IPS-15b (cell line): ENCODE data around the gene AP1B1.
"Not testable (repeated sequence)": the region's sequence is repeated elsewhere in the genome, so short reads cannot be mapped to it uniquely, and the experiment has no call there.

Source experiments
- H3K27me3 ChIP-seq: one replicate; pipeline ENCODE4 v1.6.1; 2013; ENCODE audit warnings: low read length; ENCODE audit not compliant: control insufficient read depth, insufficient read depth
- H3K36me3 ChIP-seq: one replicate; pipeline ENCODE4 v1.6.1; 2013; ENCODE audit warnings: low read length; ENCODE audit not compliant: control insufficient read depth, insufficient read depth
- H3K4me1 ChIP-seq: one replicate; pipeline ENCODE4 v1.6.1; 2013; ENCODE audit warnings: mild to moderate bottlenecking, low read length; ENCODE audit not compliant: control insufficient read depth, insufficient read depth
- H3K4me3 ChIP-seq: one replicate; pipeline ENCODE4 v1.5.1; 2013; ENCODE audit warnings: low read depth, low read length
- H3K9ac ChIP-seq: one replicate; pipeline ENCODE4 v1.6.1; 2013; ENCODE audit warnings: low read depth, mild to moderate bottlenecking, low read length
- H3K9me3 ChIP-seq: one replicate; pipeline ENCODE4 v1.6.1; 2013; ENCODE audit warnings: mild to moderate bottlenecking, low read length; ENCODE audit not compliant: control insufficient read depth, insufficient read depth

The AP1B1 gene

DNA sequence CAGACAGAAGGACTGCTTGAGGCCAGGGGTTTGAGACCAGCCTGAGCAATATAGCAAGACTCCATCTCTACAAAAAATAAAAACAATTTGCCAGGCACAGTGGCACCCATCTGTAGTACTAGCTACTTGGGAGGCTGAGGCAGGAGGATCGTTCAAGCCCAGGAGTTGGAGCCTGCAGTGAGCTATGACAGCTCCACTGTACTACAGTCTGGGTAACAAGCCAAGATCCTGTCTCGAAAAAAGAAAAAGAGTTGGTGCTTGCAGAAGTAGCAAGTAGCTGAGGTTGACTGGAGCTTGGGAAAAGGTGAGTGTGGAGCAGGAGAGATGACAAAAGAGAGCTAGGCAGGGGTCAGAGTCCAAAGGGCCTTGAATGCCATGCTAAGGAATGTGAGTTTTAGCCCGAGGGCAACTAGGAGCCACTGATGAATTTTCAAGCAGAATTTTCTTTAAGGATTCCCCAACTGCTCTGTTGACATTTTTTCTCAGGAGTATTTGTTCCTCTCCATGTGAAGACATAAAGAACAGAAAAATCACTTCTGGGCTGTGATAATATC, 3.1 kb downstream of the AP1B1 start:
- H3K9me3 ChIP-seq = no peaks in the 10 kb centered on the region
- no peak overlapping the region for H3K4me3 ChIP-seq
- no peaks in the 10 kb centered on the region for H3K4me1 ChIP-seq
- peaks cover 3% of the 10 kb centered on the region for H3K36me3 ChIP-seq
- no peak overlapping the region for H3K9ac ChIP-seq
- H3K27me3 ChIP-seq = no peaks in the 10 kb centered on the region

DNA sequence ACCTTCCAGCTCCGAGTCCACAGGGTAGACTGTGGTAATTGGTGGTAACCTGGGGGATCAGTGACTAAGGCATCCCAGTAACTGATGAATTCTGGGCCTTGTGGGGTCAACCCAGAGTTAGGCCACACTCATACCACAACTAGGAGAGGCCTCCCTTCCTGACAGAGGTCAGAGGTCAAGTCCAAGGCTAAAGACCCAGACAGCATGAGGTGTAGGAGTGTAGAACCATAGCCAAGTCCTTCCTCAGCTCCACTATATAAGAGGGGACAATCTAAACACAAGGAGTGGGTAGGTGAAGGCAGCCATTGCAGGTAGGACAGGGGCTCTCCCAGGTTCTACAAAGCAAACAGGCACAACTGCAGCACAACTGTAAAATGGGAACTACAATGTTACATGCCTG, 4.6 kb downstream of the AP1B1 start:
- Histone ChIP-seq H3K9me3 (no peaks in the 10 kb centered on the region), H3K9ac (no peak overlapping the region), H3K27me3 (no peaks in the 10 kb centered on the region), H3K36me3 (peaks cover 3% of the 10 kb centered on the region), H3K4me3 (no peak overlapping the region), H3K4me1 (no peaks in the 10 kb centered on the region)

DNA sequence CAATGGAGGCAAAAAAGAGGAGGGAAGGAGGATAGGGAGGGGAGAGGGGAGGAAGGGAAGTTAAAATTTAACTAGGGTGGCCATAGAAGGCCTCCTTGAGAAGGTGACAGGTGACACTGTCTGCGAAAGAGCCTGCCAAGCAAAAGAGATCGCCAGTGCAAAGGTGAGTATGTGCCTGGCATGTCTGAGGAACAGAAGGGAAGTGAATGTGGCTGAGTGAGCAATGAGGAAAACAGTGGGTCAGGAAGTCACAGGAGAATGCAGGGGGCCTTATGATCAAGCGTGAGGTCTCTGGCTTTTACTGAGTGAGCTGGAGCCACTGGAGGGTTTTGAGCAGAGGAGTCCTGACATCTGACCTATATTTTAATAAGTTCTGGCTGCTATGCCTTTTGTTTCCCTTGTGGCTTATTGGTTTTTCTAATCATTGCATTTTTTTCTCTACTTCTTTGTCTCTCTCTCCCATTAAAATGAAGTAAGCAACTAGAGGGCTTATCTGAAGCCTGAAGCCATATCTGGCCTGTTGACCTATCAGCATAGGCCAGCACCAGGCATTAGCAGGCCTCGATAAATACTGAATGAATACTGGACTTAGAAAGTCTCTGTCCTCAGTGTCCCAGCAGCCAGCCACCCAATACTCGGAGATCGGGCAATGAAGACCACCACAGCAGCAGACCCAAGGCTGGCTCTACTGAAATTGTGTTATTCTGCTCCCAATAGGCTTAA, 5.6 kb downstream of the AP1B1 start:
- H3K9ac ChIP-seq = no peak overlapping the region
- H3K4me3 ChIP-seq = no peak overlapping the region
- peaks cover 3% of the 10 kb centered on the region for H3K36me3 ChIP-seq
- H3K9me3 ChIP-seq = no peaks in the 10 kb centered on the region
- H3K4me1 ChIP-seq = no peaks in the 10 kb centered on the region
- H3K27me3 ChIP-seq = no peaks in the 10 kb centered on the region

DNA sequence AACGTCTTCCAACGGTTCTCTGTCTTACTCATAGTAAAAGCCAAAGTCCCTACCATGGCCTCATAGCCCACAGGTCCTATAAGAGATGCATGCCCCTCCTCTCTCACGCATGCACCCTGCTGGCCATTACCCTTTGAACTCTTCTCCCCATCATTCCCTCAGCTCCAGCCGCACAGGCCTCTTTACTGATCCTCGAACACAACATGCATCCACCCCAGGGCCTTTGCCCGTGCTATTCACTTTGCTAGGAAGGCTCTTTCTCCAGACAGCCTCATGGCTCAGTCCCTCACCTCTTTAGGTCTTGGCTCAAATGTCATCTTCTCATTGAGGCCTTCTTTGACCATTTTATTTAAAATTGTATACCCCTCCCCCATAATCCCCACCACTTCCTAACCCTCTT, 7.5 kb downstream of the AP1B1 start:
- no peak overlapping the region for H3K4me3 ChIP-seq
- H3K4me1 ChIP-seq = no peaks in the 10 kb centered on the region
- H3K9me3 ChIP-seq = no peaks in the 10 kb centered on the region
- H3K9ac ChIP-seq = no peak overlapping the region
- no peaks in the 10 kb centered on the region for H3K27me3 ChIP-seq
- H3K36me3 ChIP-seq = peaks cover 3% of the 10 kb centered on the region

DNA sequence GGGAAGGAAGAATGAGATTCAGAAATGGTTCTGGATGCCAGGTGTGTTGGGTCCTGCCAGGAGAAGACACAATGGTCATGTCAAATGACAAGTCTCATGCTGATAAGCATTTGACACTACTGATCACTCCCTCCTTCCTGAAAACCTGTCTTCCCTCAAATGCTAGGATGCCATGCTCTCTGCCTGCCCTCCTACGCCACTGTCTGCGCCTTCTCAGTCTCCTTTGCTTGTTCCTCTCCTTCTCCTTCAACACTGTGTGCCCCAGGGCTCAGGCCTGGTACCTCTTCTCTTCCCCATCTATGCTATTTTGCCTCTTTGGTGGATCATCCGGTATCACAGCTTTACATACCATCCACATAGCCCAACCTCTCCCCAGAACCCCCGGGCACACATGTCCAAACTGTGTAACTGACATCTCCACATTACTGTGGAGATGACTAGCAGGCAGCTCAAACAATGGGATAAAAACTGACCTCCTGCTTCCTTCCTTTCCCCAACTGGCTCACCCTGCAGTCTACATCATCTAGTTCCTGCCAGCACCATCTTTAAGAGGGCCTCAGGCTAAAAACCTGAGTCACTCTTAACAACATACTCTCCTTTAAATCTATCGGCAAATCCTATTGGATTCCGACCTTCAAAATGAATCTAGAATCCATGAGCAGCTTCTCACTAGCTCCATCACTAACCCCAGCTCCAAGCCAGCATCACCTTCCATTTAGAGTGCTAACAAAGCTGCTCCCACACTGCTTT, 8.2 kb downstream of the AP1B1 start:
- H3K36me3 ChIP-seq = peaks cover 3% of the 10 kb centered on the region
- no peaks in the 10 kb centered on the region for H3K4me1 ChIP-seq
- no peaks in the 10 kb centered on the region for H3K27me3 ChIP-seq
- peak overlapping the region; percentile 8 for H3K9ac ChIP-seq
- no peaks in the 10 kb centered on the region for H3K9me3 ChIP-seq
- H3K4me3 ChIP-seq = no peak overlapping the region

DNA sequence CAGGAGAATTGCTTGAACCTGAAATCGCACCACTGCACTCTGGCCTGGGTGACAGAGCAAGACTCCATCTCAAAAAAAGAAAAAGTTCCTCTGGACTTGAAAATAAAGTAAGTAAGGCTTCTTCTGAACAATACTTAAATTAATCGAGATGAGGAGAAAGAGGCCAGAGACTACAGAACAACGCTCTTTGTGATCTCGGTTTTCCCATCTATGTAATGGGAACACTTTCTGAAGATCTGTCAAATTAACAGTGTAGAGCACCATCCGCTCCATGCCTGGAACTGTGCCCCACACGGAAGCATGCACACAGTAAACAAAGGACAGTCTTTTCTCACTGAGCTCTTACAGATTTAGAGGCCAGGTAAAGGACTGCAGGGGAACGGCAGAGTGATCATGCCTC, 9.1 kb downstream of the AP1B1 start:
- H3K9ac ChIP-seq = no peak overlapping the region
- H3K9me3 ChIP-seq = no peaks in the 10 kb centered on the region
- H3K4me3 ChIP-seq = no peak overlapping the region
- no peaks in the 10 kb centered on the region for H3K27me3 ChIP-seq
- peaks cover 3% of the 10 kb centered on the region for H3K36me3 ChIP-seq
- no peaks in the 10 kb centered on the region for H3K4me1 ChIP-seq

DNA sequence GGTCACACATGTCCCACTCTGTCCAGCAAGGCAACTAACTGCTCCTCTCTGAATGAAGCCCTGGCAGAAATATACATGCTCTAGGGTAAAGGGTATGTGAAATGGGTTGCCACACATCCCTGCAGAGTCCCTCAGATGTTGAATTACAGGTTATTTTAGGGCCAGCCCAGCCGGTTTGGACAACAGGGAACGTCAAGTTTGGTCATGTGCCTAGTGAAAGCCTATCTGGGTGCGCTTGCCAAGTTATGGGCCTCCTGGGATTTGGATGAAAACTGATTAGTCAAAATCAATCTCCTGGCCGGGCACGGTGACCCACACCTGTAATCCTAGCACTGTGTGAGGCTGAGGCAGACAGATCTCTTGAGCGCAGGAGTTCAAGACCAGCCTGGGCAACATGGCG, 10.4 kb downstream of the AP1B1 start:
- no peak overlapping the region for H3K9ac ChIP-seq
- H3K4me1 ChIP-seq = no peaks in the 10 kb centered on the region
- no peaks in the 10 kb centered on the region for H3K27me3 ChIP-seq
- H3K9me3 ChIP-seq = no peaks in the 10 kb centered on the region
- H3K4me3 ChIP-seq = no peak overlapping the region
- H3K36me3 ChIP-seq = peaks cover 3% of the 10 kb centered on the region

DNA sequence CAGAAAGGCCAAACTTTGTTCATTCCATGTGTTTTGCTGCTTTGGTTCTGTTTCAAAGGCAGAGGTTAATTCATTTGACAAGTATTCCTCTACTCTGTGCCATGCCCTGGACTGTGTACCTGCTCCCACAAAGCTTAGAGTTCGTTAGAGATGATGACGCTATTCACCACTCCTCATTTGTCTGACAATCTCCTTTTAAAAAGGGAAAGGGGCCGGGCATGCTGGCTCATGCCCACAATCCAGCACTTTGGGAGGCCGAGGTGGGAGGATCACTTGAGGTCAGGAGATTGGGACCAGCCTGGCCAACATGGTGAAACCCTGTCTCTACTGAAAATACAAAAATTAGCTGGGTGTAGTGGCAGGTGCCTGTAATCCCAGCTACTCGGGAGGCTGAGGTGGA, 11.7 kb downstream of the AP1B1 start:
- H3K9ac ChIP-seq, H3K4me3 ChIP-seq, H3K4me1 ChIP-seq, H3K36me3 ChIP-seq, H3K27me3 ChIP-seq, H3K9me3 ChIP-seq: not testable (repeated sequence)

DNA sequence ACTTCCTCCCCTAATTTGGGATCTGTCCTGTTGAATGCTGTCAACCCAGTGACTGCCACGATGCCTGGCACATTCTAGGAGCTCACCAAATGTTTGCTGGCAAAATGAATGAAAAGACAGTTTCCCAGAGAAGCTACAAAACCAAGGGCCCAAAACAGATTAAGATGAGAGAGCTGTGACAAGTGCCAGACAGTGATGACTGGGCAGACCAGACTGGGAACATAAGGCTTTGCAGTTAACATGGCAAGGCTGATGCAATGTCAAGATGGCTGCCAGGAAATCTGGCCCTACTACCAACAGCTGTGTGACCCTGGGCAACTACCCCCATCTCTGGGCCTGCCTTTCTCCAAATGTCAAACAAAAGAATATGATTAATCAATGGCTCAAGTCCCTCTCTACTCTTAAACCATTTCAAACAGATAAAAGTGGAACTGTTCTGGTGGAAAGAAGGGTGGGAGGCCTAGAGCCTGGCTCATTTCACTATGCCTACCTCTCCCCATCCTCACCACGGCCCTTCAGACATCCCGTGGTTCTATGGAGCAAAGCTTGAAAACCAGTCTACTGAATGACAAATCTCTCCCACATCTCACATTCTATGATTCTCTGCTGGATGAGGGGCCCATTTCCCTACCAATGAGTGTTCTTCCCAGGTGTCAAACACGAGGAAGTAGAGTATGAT, 12.8 kb downstream of the AP1B1 start:
- no peaks in the 10 kb centered on the region for H3K27me3 ChIP-seq
- no peaks in the 10 kb centered on the region for H3K36me3 ChIP-seq
- no peak overlapping the region for H3K4me3 ChIP-seq
- H3K4me1 ChIP-seq = no peaks in the 10 kb centered on the region
- no peak overlapping the region for H3K9ac ChIP-seq
- H3K9me3 ChIP-seq = no peaks in the 10 kb centered on the region

DNA sequence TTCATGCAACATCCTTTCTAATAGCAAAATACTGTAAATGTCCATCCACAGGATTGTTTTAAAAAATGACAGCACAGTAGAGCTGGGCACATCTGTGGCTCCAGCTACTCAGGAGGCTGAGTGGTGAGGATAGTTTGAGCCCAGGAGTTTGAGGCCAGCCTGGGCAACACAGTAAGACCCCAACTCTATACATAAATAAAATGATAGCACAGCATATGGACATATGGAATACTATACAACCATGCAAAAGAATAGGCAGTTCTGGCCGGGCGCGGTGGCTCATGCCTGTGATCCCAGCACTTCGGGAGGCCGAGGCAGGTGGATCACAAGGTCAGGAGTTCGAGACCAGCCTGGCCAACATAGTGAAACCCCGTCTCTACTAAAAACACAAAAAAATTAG, 13.6 kb downstream of the AP1B1 start:
- not testable (repeated sequence) for H3K4me3 ChIP-seq, H3K9ac ChIP-seq, H3K9me3 ChIP-seq, H3K4me1 ChIP-seq, H3K36me3 ChIP-seq, H3K27me3 ChIP-seq

DNA sequence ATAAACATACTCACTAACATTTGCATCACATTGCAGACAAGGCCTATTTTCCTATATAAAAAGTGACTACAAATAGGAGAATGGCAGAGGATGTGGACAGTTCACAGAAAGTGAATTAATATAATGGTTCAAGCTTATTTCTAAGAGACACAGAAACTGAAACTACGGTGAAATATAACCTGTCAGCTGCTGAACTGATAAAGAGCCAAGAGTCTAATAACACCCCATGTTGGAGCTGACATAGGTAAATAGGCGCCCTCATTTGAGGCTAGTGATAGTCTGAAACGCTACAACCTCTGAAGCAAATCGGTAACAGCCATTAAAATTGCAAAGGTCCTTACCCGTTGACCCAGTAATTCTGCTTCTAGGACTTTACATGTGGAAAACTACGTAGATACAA, 14.0 kb downstream of the AP1B1 start:
- Histone ChIP-seq H3K9ac (no peak overlapping the region), H3K27me3 (no peaks in the 10 kb centered on the region), H3K4me3 (no peak overlapping the region), H3K4me1 (no peaks in the 10 kb centered on the region), H3K9me3 (no peaks in the 10 kb centered on the region), H3K36me3 (no peaks in the 10 kb centered on the region)

DNA sequence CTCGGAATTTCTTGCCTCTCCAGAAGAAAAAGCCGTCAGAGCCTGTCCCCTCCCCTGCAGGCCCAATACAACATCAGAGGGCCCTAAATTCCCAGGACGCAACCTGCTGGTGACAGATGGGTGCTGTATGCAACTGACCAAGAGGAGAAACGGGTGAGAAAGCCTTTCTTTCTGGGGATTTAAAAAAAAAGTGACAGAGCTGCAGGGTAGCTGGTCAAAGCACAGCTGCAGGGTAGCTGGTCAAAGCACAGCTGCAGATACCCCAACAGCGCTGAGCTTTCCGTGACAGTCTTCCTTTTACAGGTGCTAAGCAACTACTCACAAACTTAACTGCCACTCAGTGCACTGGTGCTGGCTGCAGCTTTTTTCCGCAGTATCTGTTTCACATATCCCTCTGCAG, 17.8 kb downstream of the AP1B1 start:
- H3K27me3 ChIP-seq = no peaks in the 10 kb centered on the region
- no peak overlapping the region for H3K9ac ChIP-seq
- H3K4me1 ChIP-seq = peaks cover 5% of the 10 kb centered on the region
- H3K4me3 ChIP-seq = no peak overlapping the region
- H3K36me3 ChIP-seq = no peaks in the 10 kb centered on the region
- no peaks in the 10 kb centered on the region for H3K9me3 ChIP-seq
